AG09319 (cell line): ENCODE measurements around the gene ABCA4.

Experiments
- DNase-seq: peaks from one replicate; pipeline ENCODE4 v3.0.0-alpha.2; 2010; ENCODE audit warnings: low read depth; ENCODE audit errors: extremely low read depth
- TF ChIP-seq, protein P1 (sequence below): IDR thresholded peaks from 2 replicates; pipeline ENCODE4 v1.5.1; 2011; ENCODE audit warnings: low read depth, mild to moderate bottlenecking, inconsistent platforms, low read length, moderate library complexity

ABCA4 gene

GRCh38 chr1:93990010-93990409 lies 130.9 kb downstream of the ABCA4 start:
- no peak for DNase-seq
- TF ChIP-seq, protein P1, sequence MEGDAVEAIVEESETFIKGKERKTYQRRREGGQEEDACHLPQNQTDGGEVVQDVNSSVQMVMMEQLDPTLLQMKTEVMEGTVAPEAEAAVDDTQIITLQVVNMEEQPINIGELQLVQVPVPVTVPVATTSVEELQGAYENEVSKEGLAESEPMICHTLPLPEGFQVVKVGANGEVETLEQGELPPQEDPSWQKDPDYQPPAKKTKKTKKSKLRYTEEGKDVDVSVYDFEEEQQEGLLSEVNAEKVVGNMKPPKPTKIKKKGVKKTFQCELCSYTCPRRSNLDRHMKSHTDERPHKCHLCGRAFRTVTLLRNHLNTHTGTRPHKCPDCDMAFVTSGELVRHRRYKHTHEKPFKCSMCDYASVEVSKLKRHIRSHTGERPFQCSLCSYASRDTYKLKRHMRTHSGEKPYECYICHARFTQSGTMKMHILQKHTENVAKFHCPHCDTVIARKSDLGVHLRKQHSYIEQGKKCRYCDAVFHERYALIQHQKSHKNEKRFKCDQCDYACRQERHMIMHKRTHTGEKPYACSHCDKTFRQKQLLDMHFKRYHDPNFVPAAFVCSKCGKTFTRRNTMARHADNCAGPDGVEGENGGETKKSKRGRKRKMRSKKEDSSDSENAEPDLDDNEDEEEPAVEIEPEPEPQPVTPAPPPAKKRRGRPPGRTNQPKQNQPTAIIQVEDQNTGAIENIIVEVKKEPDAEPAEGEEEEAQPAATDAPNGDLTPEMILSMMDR, result no peak

- TF ChIP-seq, protein P1, result no peak
- DNase-seq, result no peak
These were observed 131.3 kb downstream of the ABCA4 start for GRCh38 chr1:93989601-93990000.

DNA sequence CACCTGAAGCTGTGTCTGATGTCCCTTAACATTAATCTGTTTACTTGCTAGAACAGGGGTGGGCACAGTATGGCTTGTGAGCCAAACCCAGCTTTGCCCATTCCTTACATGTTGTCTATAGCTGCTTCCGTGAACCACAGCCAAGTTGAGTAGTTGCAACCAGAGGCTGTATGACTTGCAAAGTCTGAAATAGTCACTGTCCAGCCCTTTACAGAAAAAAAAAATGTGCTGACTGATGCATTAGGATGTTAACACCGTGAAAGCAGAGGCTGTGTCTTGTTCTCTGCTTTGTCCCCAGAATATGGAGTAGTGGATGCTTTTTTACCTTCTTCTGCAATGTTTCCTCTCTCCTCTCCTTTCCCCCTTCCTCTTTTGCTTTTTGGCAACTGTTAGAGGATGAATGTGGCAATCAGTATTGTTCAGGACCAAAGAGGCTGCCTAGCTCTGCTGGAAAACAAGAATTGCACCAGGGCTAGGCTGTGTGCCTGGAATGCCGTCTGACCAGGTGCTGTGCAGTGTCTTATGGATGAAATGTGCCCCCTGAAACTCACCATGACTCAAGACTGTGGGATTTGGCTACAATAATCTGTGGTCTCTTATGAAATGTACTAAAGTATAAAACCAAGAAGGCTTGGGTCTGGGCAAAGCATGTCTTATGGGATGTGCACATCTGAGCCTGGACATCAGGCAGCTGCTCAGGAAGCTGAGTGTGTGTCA lies 132.2 kb downstream of the ABCA4 start:
- peak; percentile 20 for DNase-seq
- TF ChIP-seq, protein P1, result no peak

DNA sequence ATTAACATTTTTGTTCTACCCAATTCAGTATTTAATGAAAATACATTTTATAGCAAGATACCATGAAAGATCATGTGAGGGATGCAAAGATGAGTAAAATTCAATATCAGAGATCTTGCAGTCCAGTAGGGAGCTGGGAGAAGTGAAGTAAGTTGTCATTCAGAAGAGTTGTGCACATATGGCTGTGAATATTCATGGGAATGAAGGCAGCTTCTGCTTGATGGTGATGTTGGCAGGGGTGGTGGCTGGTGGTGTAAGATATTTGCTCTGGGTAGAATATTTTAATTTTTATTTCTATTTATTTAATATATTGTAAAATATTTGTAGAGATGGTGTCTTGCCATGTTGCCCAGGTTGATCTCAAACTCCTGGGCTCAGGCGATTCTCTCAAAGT lies 139.7 kb downstream of the ABCA4 start:
- no peak for DNase-seq
- TF ChIP-seq, protein P1, result no peak

DNA sequence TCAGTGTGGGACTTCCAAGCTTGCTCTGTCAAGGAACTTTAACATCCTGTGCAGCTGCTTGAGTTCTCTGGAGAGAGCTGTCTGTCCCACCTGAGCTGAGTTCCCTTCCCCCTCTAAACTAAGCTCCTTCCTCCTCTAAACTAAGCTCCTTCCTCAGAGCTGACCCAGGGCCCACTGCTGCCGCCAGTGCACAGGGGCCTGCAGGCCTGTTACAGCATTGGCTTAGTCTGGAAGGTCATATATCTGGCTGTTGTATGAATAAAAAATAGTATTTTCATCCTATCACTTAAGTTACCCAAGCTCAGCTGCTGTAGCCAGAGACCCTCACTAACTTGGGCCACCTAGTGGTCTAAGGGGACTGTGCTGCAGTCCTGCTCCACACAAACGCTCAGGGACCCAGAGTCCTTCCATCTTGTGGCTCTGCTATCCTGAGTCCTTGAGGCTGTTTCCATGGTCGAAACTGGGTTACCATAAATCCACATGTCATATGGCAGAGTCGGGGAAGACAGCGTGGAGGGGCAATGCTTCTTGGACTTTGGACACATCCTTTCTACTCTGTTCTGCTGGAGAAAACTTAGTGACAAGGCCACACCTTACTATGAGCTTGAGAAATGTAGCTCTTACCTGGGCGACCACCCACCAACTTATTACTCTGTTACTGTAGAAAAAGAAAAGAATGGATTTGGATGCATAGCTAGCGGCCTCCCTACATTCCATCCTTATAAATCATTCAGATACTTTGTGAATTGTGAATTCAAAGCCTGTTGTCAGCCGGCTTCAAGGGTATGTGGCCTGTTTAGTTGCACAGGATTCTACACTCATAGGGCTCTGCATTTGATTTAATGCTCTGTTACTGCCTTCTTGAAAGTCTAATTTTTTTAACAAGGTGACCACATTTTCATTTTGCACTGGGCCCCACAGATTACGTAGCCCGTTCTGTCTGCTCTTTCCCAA lies 140.4 kb downstream of the ABCA4 start:
- DNase-seq, result no peak
- TF ChIP-seq, protein P1, result peak; percentile 10; the same call in 1 of the 2 replicates

DNA sequence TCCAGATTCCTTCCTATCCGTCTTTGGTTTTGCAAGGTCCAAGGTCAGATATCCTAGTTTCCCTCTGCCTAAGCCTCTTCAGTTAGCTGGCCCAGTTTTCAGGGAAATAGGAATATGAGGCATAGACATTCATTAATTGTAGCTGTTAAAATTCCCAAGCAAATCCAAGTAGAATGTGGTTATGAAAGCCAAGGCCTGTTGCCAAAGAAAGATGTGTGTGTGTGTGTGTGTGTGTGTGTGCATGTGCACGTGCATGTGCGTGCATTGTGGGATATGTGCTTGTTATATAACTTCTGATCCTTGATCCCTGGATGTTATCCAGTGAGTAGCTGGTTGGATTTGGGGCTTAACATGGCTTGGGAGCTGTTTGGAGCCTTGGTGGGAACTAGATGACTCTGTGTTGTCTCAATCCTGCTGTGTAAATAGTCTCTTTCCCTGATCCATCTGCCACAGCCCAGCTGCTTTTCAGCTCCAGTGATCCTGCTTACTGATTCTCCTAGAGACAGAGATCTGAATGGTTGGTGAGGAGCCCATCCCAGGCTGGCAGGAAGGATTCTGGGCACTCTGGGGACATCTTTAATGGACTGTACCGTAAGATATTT lies 141.1 kb downstream of the ABCA4 start:
- TF ChIP-seq, protein P1, result no peak
- peak; percentile 67 for DNase-seq
